ENCODE data around the gene TOM1L2. TPM values are rescaled to one million over a fixed set of nuclear protein-coding genes. Genes with fewer than 3 reads are reported as not detected.

Gene TOM1L2
- total RNA-seq, 1 experiment from 2014 or later, result 24.1 TPM

- H3K27me3 ChIP-seq (ENCODE audit: insufficient read depth, low read length), result no peaks in the 10 kb centered on the region
- H2AFZ ChIP-seq (ENCODE audit: low read depth, low read length, poor library complexity, severe bottlenecking), result no peak overlapping the region
- intact Hi-C loops (cut with micrococcal nuclease), result no loop called here
- H3K4me2 ChIP-seq (ENCODE audit: low read length), result peak overlapping the region; percentile 23; the same call in 1 of the 2 replicates
- ATAC-seq (no peak), DNase-seq (ENCODE audit: low read depth, low spot score) (no peak)
- H3K27ac ChIP-seq (ENCODE audit: low read depth, low read length), result 0 out of 2 replicates have a peak overlapping the region, but pooled peaks have one; percentile 5
- no peak overlapping the region for H3K4me3 ChIP-seq (replicated peaks in 1 of 2; ENCODE audit: low read depth in 1 of 2, low read length in 2 of 2)
- H3K9ac ChIP-seq (ENCODE audit: low read length), result no peak overlapping the region
- H3K36me3 ChIP-seq (ENCODE audit: control insufficient read depth in 1 of 2, insufficient read depth in 2 of 2, low read length in 2 of 2), result no peaks in the 10 kb centered on the region
- peaks cover 75 to 85% of the 10 kb centered on the region in 2 experiments for H3K4me1 ChIP-seq (ENCODE audit: control insufficient read depth in 1 of 2, insufficient read depth in 2 of 2, low read length in 2 of 2)
- no peaks in the 10 kb centered on the region for H4K20me1 ChIP-seq (ENCODE audit: insufficient read depth)
- TF ChIP-seq SIN3A (IDR thresholded peaks at IDR 0.05; ENCODE audit: low read depth) (no peak), ZFX (IDR thresholded peaks at IDR 0.05) (no peak), EGR1 (IDR thresholded peaks at IDR 0.05; ENCODE audit: low read depth) (no peak), POLR2A (IDR thresholded peaks at IDR 0.05; ENCODE audit: borderline replicate concordance, extremely low read depth, insufficient read depth, insufficient read length) (no peak), CBX3 (IDR thresholded peaks at IDR 0.05; ENCODE audit: low read depth) (no peak), ATF3 (IDR thresholded peaks at IDR 0.05) (no peak), ZBTB33 (IDR thresholded peaks at IDR 0.05; ENCODE audit: extremely low read depth, insufficient replicate concordance, low read length) (no peak), POLR2AphosphoS5 (IDR thresholded peaks at IDR 0.05; ENCODE audit: low read depth, low read length) (no peak), JUND (IDR thresholded peaks at IDR 0.05) (no peak), SRF (IDR thresholded peaks at IDR 0.05; ENCODE audit: low read depth) (no peak), MAX (IDR thresholded peaks at IDR 0.05) (no peak), ELF1 (IDR thresholded peaks at IDR 0.05; ENCODE audit: borderline replicate concordance, low read depth) (no peak), REST (IDR thresholded peaks at IDR 0.05; ENCODE audit: low read depth) (no peak), SP1 (IDR thresholded peaks at IDR 0.05; ENCODE audit: low read depth) (no peak), EZH2phosphoT487 (IDR thresholded peaks at IDR 0.05; ENCODE audit: borderline replicate concordance) (no peak), ZNF274 (IDR thresholded peaks at IDR 0.05; ENCODE audit: low read depth, low read length) (no peak)
- no TSS peak for BruUV-seq (replicated peaks)
- H3K79me2 ChIP-seq (ENCODE audit: insufficient read depth, low read length), result no peaks in the 10 kb centered on the region; the same call in 1 of the 2 replicates
- no peaks in the 10 kb centered on the region for H3K9me2 ChIP-seq (ENCODE audit: insufficient read depth)
- RAD21 ChIA-PET (ENCODE audit: low non-redundant PET in 1 of 2, low total read pairs in 2 of 2, uncharacterized antibody in 2 of 2, unreplicated experiment in 2 of 2), result no interaction called here
- CTCF ChIA-PET, result no interaction called here
- POLR2A ChIA-PET, result interaction anchor here (0.6 kb wide), 1 partner anchor 14 kb away, joined by 3 read pairs; no protein-coding TSS in a partner anchor
- no peaks in the 10 kb centered on the region for H3K9me3 ChIP-seq (ENCODE audit: control insufficient read depth in 1 of 2, insufficient read depth in 1 of 2, low read depth in 1 of 2, low read length in 2 of 2)
Measured at GRCh38 chr17:17938388-17939107, 33.7 kb downstream of the TOM1L2 start.
